HG02759 (cell line): Measurements from ENCODE around the gene HK1.
A peak's percentile ranks its signal among the peaks of the same experiment; 100 is the strongest.
"Not testable (repeated sequence)": the region's sequence is repeated elsewhere in the genome, so short reads cannot be mapped to it uniquely, and the experiment has no call there.

ENCODE experiments used
- ATAC-seq: cut with Tn5 transposase; IDR thresholded peaks from one replicate; pipeline ENCODE4 v1.9.1; 2021; ENCODE audit warnings: mild to moderate bottlenecking, moderate library complexity; ENCODE audit not compliant: unreplicated experiment

Gene HK1

GRCh38 chr10:69278446-69278963, at the start of gene HK1:
HK1 (plus strand) TSS chr10:69278496.
- ATAC-seq = no peak

GRCh38 chr10:69229616-69229916, 48.7 kb upstream of the HK1 start:
- ATAC-seq = no peak

- no peak for ATAC-seq
Observed at GRCh38 chr10:69230128-69230527, 48.2 kb upstream of the HK1 start.

- no peak for ATAC-seq
Observed at GRCh38 chr10:69232252-69232651, 46.0 kb upstream of the HK1 start.

GRCh38 chr10:69232736-69233480, 45.4 kb upstream of the HK1 start:
- no peak for ATAC-seq

- no peak for ATAC-seq
Observed at GRCh38 chr10:69234447-69234846, 43.8 kb upstream of the HK1 start.

- ATAC-seq = peak; percentile 84
Observed at GRCh38 chr10:69237528-69238159, 40.7 kb upstream of the HK1 start.

- ATAC-seq = no peak
Observed at GRCh38 chr10:69239136-69239535, 39.2 kb upstream of the HK1 start.

GRCh38 chr10:69239816-69240434, 38.4 kb upstream of the HK1 start:
- no peak for ATAC-seq

- ATAC-seq = no peak
Observed at GRCh38 chr10:69240455-69240854, 37.8 kb upstream of the HK1 start.

- ATAC-seq = no peak
Observed at GRCh38 chr10:69241575-69241974, 36.7 kb upstream of the HK1 start.

- no peak for ATAC-seq
Observed at GRCh38 chr10:69242040-69242851, 36.0 kb upstream of the HK1 start.

GRCh38 chr10:69242852-69243212, 35.5 kb upstream of the HK1 start:
- ATAC-seq = no peak

- no peak for ATAC-seq
Observed at GRCh38 chr10:69243817-69244216, 34.5 kb upstream of the HK1 start.

- no peak for ATAC-seq
Observed at GRCh38 chr10:69246036-69246435, 32.3 kb upstream of the HK1 start.

- no peak for ATAC-seq
Observed at GRCh38 chr10:69246581-69247312, 31.5 kb upstream of the HK1 start.

- ATAC-seq = no peak
Observed at GRCh38 chr10:69247313-69247710, 31.0 kb upstream of the HK1 start.

- no peak for ATAC-seq
Observed at GRCh38 chr10:69248117-69248730, 30.1 kb upstream of the HK1 start.

- ATAC-seq = no peak
Observed at GRCh38 chr10:69250041-69250440, 28.3 kb upstream of the HK1 start.

- not testable (repeated sequence) for ATAC-seq
Observed at GRCh38 chr10:69251417-69251816, 26.9 kb upstream of the HK1 start.
